Stimulated activated naive CD8-positive, alpha-beta T cell treated with anti-CD3 and anti-CD28 coated beads, Interleukin-15, amount 100 ng/mL, for 72 hours (primary cell): ENCODE data around the gene REV1.
A peak's percentile ranks its signal among the peaks of the same experiment; 100 is the strongest.

ENCODE experiments used
- ATAC-seq: fragments of 150-1000 bp; cut with Tn5 transposase; 2 replicates; pipeline ENCODE4 v1.10.0; 2021; ENCODE audit warnings: mild to moderate bottlenecking, moderate library complexity
- DNase-seq, 2 donors: peaks; one replicate each; pipeline ENCODE4 v3.0.0; 2021 to 2022
- H3K27ac Mint-ChIP-seq, 2 donors: one replicate each; pipeline ENCODE4 v1.8.0; 2022; ENCODE audit warnings: mild to moderate bottlenecking in 2 of 2, mixed read lengths in 2 of 2, moderate library complexity in 2 of 2
- H3K27me3 Mint-ChIP-seq: one replicate; pipeline ENCODE4 v1.8.0; 2022; ENCODE audit warnings: mixed read lengths
- H3K4me1 Mint-ChIP-seq: one replicate; pipeline ENCODE4 v1.8.0; 2022; ENCODE audit warnings: mild to moderate bottlenecking, mixed read lengths
- H3K4me3 Mint-ChIP-seq, 2 donors: one replicate each; pipeline ENCODE4 v1.8.0; 2022; ENCODE audit warnings: mild to moderate bottlenecking in 2 of 2, mixed read lengths in 2 of 2, moderate library complexity in 1 of 2
- H3K9me3 Mint-ChIP-seq, 2 donors: one replicate each; pipeline ENCODE4 v1.8.0; 2022; ENCODE audit warnings: mixed read lengths in 2 of 2

REV1 gene

GRCh38 chr2:99439971-99440505 lies 49.8 kb downstream of the REV1 start:
- no peak for DNase-seq
- Mint-ChIP-seq H3K27me3 (no peaks in the 10 kb centered on the region), H3K4me3 (no peak overlapping the region), H3K27ac (no peak overlapping the region), H3K4me1 (peaks cover 14% of the 10 kb centered on the region), H3K9me3 (no peaks in the 10 kb centered on the region)
- no peak for ATAC-seq

GRCh38 chr2:99436874-99437273 lies 52.9 kb downstream of the REV1 start:
- Mint-ChIP-seq H3K4me3 (no peak overlapping the region), H3K27me3 (no peaks in the 10 kb centered on the region), H3K9me3 (no peaks in the 10 kb centered on the region), H3K27ac (no peak overlapping the region), H3K4me1 (no peaks in the 10 kb centered on the region)
- no peak for DNase-seq
- no peak for ATAC-seq

- peak overlapping the region in 1 of 2 donors; percentile 54 for H3K27ac Mint-ChIP-seq
- no peaks in the 10 kb centered on the region for H3K27me3 Mint-ChIP-seq
- H3K4me3 Mint-ChIP-seq, result no peak overlapping the region
- ATAC-seq, result no peak
- DNase-seq, result no peak
- no peaks in the 10 kb centered on the region for H3K9me3 Mint-ChIP-seq
- H3K4me1 Mint-ChIP-seq, result peaks cover 11% of the 10 kb centered on the region
Measured at GRCh38 chr2:99433340-99433739, 56.5 kb downstream of the REV1 start.

- peak overlapping the region in 1 of 2 donors; percentile 14 for H3K27ac Mint-ChIP-seq
Measured at GRCh38 chr2:99431587-99432275, 58.1 kb downstream of the REV1 start.

GRCh38 chr2:99430614-99431291 lies 59.1 kb downstream of the REV1 start:
- peak overlapping the region in 1 of 2 donors; percentile 77 for H3K27ac Mint-ChIP-seq
- no peak for DNase-seq

More at GRCh38 chr2:99431587-99432275, 58.1 kb downstream of the REV1 start:
- no peak overlapping the region for H3K4me3 Mint-ChIP-seq
- no peaks in the 10 kb centered on the region for H3K9me3 Mint-ChIP-seq
- no peak for ATAC-seq
- H3K27me3 Mint-ChIP-seq, result no peaks in the 10 kb centered on the region
- no peak for DNase-seq
- peaks cover 11% of the 10 kb centered on the region for H3K4me1 Mint-ChIP-seq

GRCh38 chr2:99425022-99425421 lies 64.8 kb downstream of the REV1 start:
- Mint-ChIP-seq H3K27me3 (no peaks in the 10 kb centered on the region), H3K4me1 (no peaks in the 10 kb centered on the region), H3K9me3 (no peaks in the 10 kb centered on the region), H3K4me3 (no peak overlapping the region), H3K27ac (no peak overlapping the region)
- ATAC-seq (no peak), DNase-seq (no peak)

More at GRCh38 chr2:99430614-99431291, 59.1 kb downstream of the REV1 start:
- no peak for ATAC-seq
- H3K9me3 Mint-ChIP-seq, result no peaks in the 10 kb centered on the region
- no peak overlapping the region for H3K4me3 Mint-ChIP-seq
- no peaks in the 10 kb centered on the region for H3K27me3 Mint-ChIP-seq
- peaks cover 11% of the 10 kb centered on the region for H3K4me1 Mint-ChIP-seq

- Mint-ChIP-seq H3K9me3 (no peaks in the 10 kb centered on the region), H3K4me1 (no peaks in the 10 kb centered on the region), H3K4me3 (no peak overlapping the region), H3K27me3 (no peaks in the 10 kb centered on the region), H3K27ac (peak overlapping the region; percentile 42 to 46)
- ATAC-seq (no peak), DNase-seq (no peak)
Measured at GRCh38 chr2:99424371-99424770, 65.4 kb downstream of the REV1 start.

GRCh38 chr2:99422599-99422998 lies 67.2 kb downstream of the REV1 start:
- Mint-ChIP-seq H3K9me3 (no peaks in the 10 kb centered on the region), H3K4me1 (no peaks in the 10 kb centered on the region), H3K4me3 (no peak overlapping the region), H3K27ac (no peak overlapping the region), H3K27me3 (no peaks in the 10 kb centered on the region)
- no peak for DNase-seq
- ATAC-seq, result no peak

- Mint-ChIP-seq H3K27me3 (no peaks in the 10 kb centered on the region), H3K27ac (no peak overlapping the region), H3K4me3 (no peak overlapping the region), H3K4me1 (no peaks in the 10 kb centered on the region), H3K9me3 (no peaks in the 10 kb centered on the region)
- no peak for ATAC-seq
- no peak for DNase-seq
Measured at GRCh38 chr2:99421469-99421868, 68.3 kb downstream of the REV1 start.

GRCh38 chr2:99420751-99421299 lies 69.0 kb downstream of the REV1 start:
- H3K9me3 Mint-ChIP-seq, result no peaks in the 10 kb centered on the region
- no peak overlapping the region for H3K4me3 Mint-ChIP-seq
- DNase-seq, result no peak
- no peak for ATAC-seq
- no peaks in the 10 kb centered on the region for H3K4me1 Mint-ChIP-seq
- H3K27me3 Mint-ChIP-seq, result no peaks in the 10 kb centered on the region
- H3K27ac Mint-ChIP-seq, result no peak overlapping the region

GRCh38 chr2:99420031-99420430 lies 69.8 kb downstream of the REV1 start:
- DNase-seq, result no peak
- no peaks in the 10 kb centered on the region for H3K27me3 Mint-ChIP-seq
- ATAC-seq, result no peak

GRCh38 chr2:99417396-99417795 lies 72.4 kb downstream of the REV1 start:
- DNase-seq, result no peak
- no peaks in the 10 kb centered on the region for H3K27me3 Mint-ChIP-seq
- ATAC-seq, result no peak
- H3K4me1 Mint-ChIP-seq, result no peaks in the 10 kb centered on the region
- H3K27ac Mint-ChIP-seq, result peak overlapping the region in 1 of 2 donors; percentile 46
- no peaks in the 10 kb centered on the region for H3K9me3 Mint-ChIP-seq
- H3K4me3 Mint-ChIP-seq, result no peak overlapping the region

More at GRCh38 chr2:99420031-99420430, 69.8 kb downstream of the REV1 start:
- H3K27ac Mint-ChIP-seq, result peak overlapping the region; percentile 29 to 68
- no peaks in the 10 kb centered on the region for H3K9me3 Mint-ChIP-seq
- no peaks in the 10 kb centered on the region for H3K4me1 Mint-ChIP-seq
- no peak overlapping the region for H3K4me3 Mint-ChIP-seq

- ATAC-seq, result no peak
- Mint-ChIP-seq H3K4me3 (no peak overlapping the region), H3K27ac (peak overlapping the region in 1 of 2 donors; percentile 27), H3K9me3 (no peaks in the 10 kb centered on the region), H3K27me3 (no peaks in the 10 kb centered on the region), H3K4me1 (no peaks in the 10 kb centered on the region)
- DNase-seq, result no peak
Measured at GRCh38 chr2:99414566-99414965, 75.3 kb downstream of the REV1 start.

- H3K27ac Mint-ChIP-seq, result no peak overlapping the region
- H3K4me1 Mint-ChIP-seq, result peaks cover 9% of the 10 kb centered on the region
- ATAC-seq (no peak), DNase-seq (no peak)
- H3K9me3 Mint-ChIP-seq, result no peaks in the 10 kb centered on the region
- no peak overlapping the region for H3K4me3 Mint-ChIP-seq
- H3K27me3 Mint-ChIP-seq, result no peaks in the 10 kb centered on the region
Measured at GRCh38 chr2:99410276-99410675, 79.5 kb downstream of the REV1 start.

- Mint-ChIP-seq H3K4me1 (peaks cover 20% of the 10 kb centered on the region), H3K9me3 (no peaks in the 10 kb centered on the region), H3K27ac (no peak overlapping the region), H3K4me3 (no peak overlapping the region), H3K27me3 (no peaks in the 10 kb centered on the region)
- no peak for ATAC-seq
- DNase-seq, result no peak
Measured at GRCh38 chr2:99406137-99406536, 83.7 kb downstream of the REV1 start.
